Hepatocyte (in vitro differentiated cells): ENCODE results near the gene TCERG1. TPM values are rescaled to one million over a fixed set of nuclear protein-coding genes. Genes with fewer than 3 reads are reported as not detected.

Source experiments
- DNase-seq: peaks from one replicate; pipeline ENCODE4 v3.0.0-alpha.2; 2016; ENCODE audit warnings: low spot score
- H2AFZ ChIP-seq: fragments of 200-600 bp; sonication (generic); 2 replicates; pipeline ENCODE4 v1.6.0; 2016; ENCODE audit warnings: antibody characterized with exemption, mild to moderate bottlenecking
- H3K27ac ChIP-seq: fragments of 200-600 bp; sonication (generic); 2 replicates; pipeline ENCODE4 v1.5.1; 2016; ENCODE audit warnings: mild to moderate bottlenecking
- H3K27me3 ChIP-seq: fragments of 200-600 bp; sonication (generic); 2 replicates; pipeline ENCODE4 v1.6.1; 2016
- H3K36me3 ChIP-seq: fragments of 200-600 bp; sonication (generic); replicated peaks from 2 replicates; pipeline ENCODE4 v1.5.1; 2016; ENCODE audit warnings: low read depth; ENCODE audit not compliant: insufficient read depth
- H3K4me1 ChIP-seq: fragments of 200-600 bp; sonication (generic); 2 replicates; pipeline ENCODE4 v1.5.1; 2016; ENCODE audit warnings: mild to moderate bottlenecking, moderate library complexity; ENCODE audit not compliant: insufficient read depth
- H3K4me2 ChIP-seq: fragments of 200-600 bp; sonication (generic); 2 replicates; pipeline ENCODE4 v1.6.0; 2016
- H3K4me3 ChIP-seq: fragments of 200-600 bp; sonication (generic); 2 replicates; pipeline ENCODE4 v1.5.1; 2016; ENCODE audit warnings: mild to moderate bottlenecking
- H3K79me2 ChIP-seq: fragments of 200-600 bp; sonication (generic); 2 replicates; pipeline ENCODE4 v1.6.0; 2017; ENCODE audit warnings: mild to moderate bottlenecking
- H3K9me2 ChIP-seq: fragments of 200-600 bp; sonication (generic); replicated peaks from 2 replicates; pipeline ENCODE4 v1.6.0; 2017; ENCODE audit warnings: mild to moderate bottlenecking; ENCODE audit not compliant: insufficient read depth
- H3K9me3 ChIP-seq: fragments of 200-600 bp; sonication (generic); 2 replicates; pipeline ENCODE4 v1.5.1; 2016; ENCODE audit warnings: low read depth, mild to moderate bottlenecking
- H4K20me1 ChIP-seq: fragments of 200-600 bp; sonication (generic); 2 replicates; pipeline ENCODE4 v1.6.0; 2016; ENCODE audit warnings: mild to moderate bottlenecking; ENCODE audit not compliant: insufficient read depth, poor library complexity, severe bottlenecking
- CTCF ChIP-seq: fragments of 200-600 bp; sonication (generic); IDR thresholded peaks from 2 replicates; pipeline ENCODE4 v1.5.1; 2016; ENCODE audit warnings: antibody characterized with exemption, mild to moderate bottlenecking; ENCODE audit not compliant: poor library complexity
- EZH2 ChIP-seq: fragments of 200-600 bp; sonication (generic); IDR thresholded peaks from 2 replicates; pipeline ENCODE4 v1.6.1; 2016; ENCODE audit warnings: antibody characterized with exemption, mild to moderate bottlenecking, borderline replicate concordance
- EZH2phosphoT487 ChIP-seq: fragments of 200-600 bp; sonication (generic); IDR thresholded peaks from one replicate; pipeline ENCODE4 v1.6.1; 2018; ENCODE audit warnings: antibody characterized with exemption, mild to moderate bottlenecking, low read depth, moderate library complexity; ENCODE audit not compliant: unreplicated experiment, severe bottlenecking
- WGBS: methylation state at CpG from one replicate; pipeline ENCODE4 v1.1.6; 2016; ENCODE audit warnings: low lambda C conversion rate; ENCODE audit errors: missing lambda C conversion rate; 5-methylcytosine and 5-hydroxymethylcytosine counted together
- polyA plus RNA-seq: library from polyadenylated mRNA; unstranded; fragments of >200 nt; fragmentation: Nextera tagmentation; extraction: Ambion mirVana; gene quantifications from 2 replicates; pipeline ENCODE4 v1.2.1, GENCODE V29; 2016
- total RNA-seq: library from RNA; depleted of rRNA; stranded (reverse); fragments of >200 nt; gene quantifications from 2 replicates; pipeline ENCODE4 v1.2.3, GENCODE V29; 2014

TCERG1 gene
- total and polyA plus RNA-seq, 2 experiments from 2014 or later, result 49.3 to 68.1 TPM

- Histone ChIP-seq H3K9me2 (no peaks in the 10 kb centered on the region), H4K20me1 (no peaks in the 10 kb centered on the region), H3K4me2 (no peak overlapping the region), H3K27me3 (no peaks in the 10 kb centered on the region), H3K36me3 (no peaks in the 10 kb centered on the region), H3K9me3 (no peaks in the 10 kb centered on the region), H2AFZ (no peak overlapping the region), H3K79me2 (no peaks in the 10 kb centered on the region), H3K4me3 (no peak overlapping the region), H3K27ac (no peak overlapping the region), H3K4me1 (no peaks in the 10 kb centered on the region)
- no peak for DNase-seq
- 6% methylated on average over 1 of the region's 1 CpG for WGBS
- no peak for TF ChIP-seq CTCF
These were observed 86.7 kb downstream of the TCERG1 start for GRCh38 chr5:146533882-146534281.

GRCh38 chr5:146538432-146538831, 91.3 kb downstream of the TCERG1 start:
- Histone ChIP-seq H3K9me3 (no peaks in the 10 kb centered on the region), H3K27ac (no peak overlapping the region)
- no peak for TF ChIP-seq CTCF
- no peak for TF ChIP-seq EZH2
- no peak for TF ChIP-seq EZH2phosphoT487

GRCh38 chr5:146539973-146540372, 92.8 kb downstream of the TCERG1 start:
- no peaks in the 10 kb centered on the region for H3K4me1 ChIP-seq
- no peaks in the 10 kb centered on the region for H3K36me3 ChIP-seq
- no peaks in the 10 kb centered on the region for H3K79me2 ChIP-seq
- H2AFZ ChIP-seq, result no peak overlapping the region
- no peak overlapping the region for H3K4me2 ChIP-seq
- no peaks in the 10 kb centered on the region for H3K9me2 ChIP-seq
- H3K9me3 ChIP-seq, result no peaks in the 10 kb centered on the region
- TF ChIP-seq CTCF, result no peak
- TF ChIP-seq EZH2phosphoT487, result no peak
- TF ChIP-seq EZH2, result no peak
- no peak for DNase-seq
- H3K27ac ChIP-seq, result no peak overlapping the region
- no peaks in the 10 kb centered on the region for H3K27me3 ChIP-seq
- 77% methylated on average over 4 of the region's 4 CpGs for WGBS
- H3K4me3 ChIP-seq, result no peak overlapping the region
- H4K20me1 ChIP-seq, result no peaks in the 10 kb centered on the region

More at GRCh38 chr5:146538432-146538831, 91.3 kb downstream of the TCERG1 start:
- Histone ChIP-seq H3K4me2 (no peak overlapping the region), H2AFZ (no peak overlapping the region), H3K79me2 (no peaks in the 10 kb centered on the region), H3K36me3 (no peaks in the 10 kb centered on the region), H3K4me3 (no peak overlapping the region), H3K27me3 (no peaks in the 10 kb centered on the region), H4K20me1 (no peaks in the 10 kb centered on the region), H3K9me2 (no peaks in the 10 kb centered on the region), H3K4me1 (no peaks in the 10 kb centered on the region)
- WGBS, result 79% methylated on average over 3 of the region's 3 CpGs
- no peak for DNase-seq

GRCh38 chr5:146540414-146540813, 93.3 kb downstream of the TCERG1 start:
- Histone ChIP-seq H3K4me2 (no peak overlapping the region), H3K9me3 (no peaks in the 10 kb centered on the region), H4K20me1 (no peaks in the 10 kb centered on the region), H3K9me2 (no peaks in the 10 kb centered on the region), H3K27me3 (no peaks in the 10 kb centered on the region), H2AFZ (no peak overlapping the region), H3K4me1 (no peaks in the 10 kb centered on the region), H3K4me3 (no peak overlapping the region), H3K79me2 (no peaks in the 10 kb centered on the region), H3K27ac (no peak overlapping the region), H3K36me3 (no peaks in the 10 kb centered on the region)
- no peak for DNase-seq
- 66% methylated on average over 2 of the region's 2 CpGs for WGBS
- TF ChIP-seq EZH2 (no peak), CTCF (no peak), EZH2phosphoT487 (no peak)
